A673 (cell line): ENCODE measurements around the gene FRMPD4. TPM values are rescaled to one million over a fixed set of nuclear protein-coding genes. Genes with fewer than 3 reads are reported as not detected.

Source experiments
- BruUV-seq: library from RNA; stranded (reverse); fragments of 400-500 nt; replicated peaks from 2 replicates; lab custom pipeline; 2021; lab: Mats Ljungman, UMichigan
- CTCF ChIA-PET: fragments of 300-600 bp; sonication (Branson Sonifier 250); formaldehyde crosslinking; loops from one replicate; lab custom pipeline; 2022; ENCODE audit warnings: antibody characterized with exemption; lab: Charles Lee
- POLR2A ChIA-PET: fragments of 300-600 bp; sonication (Branson Sonifier 250); formaldehyde crosslinking; loops from one replicate; lab custom pipeline; 2022; ENCODE audit warnings: antibody characterized with exemption; ENCODE audit not compliant: low non-redundant PET; lab: Charles Lee
- DNase-seq: peaks from one replicate; pipeline ENCODE4 v3.0.0-alpha.2; 2015; ENCODE audit warnings: low spot score
- H3K27ac ChIP-seq: fragments of 200-600 bp; sonication (generic); 2 replicates; pipeline ENCODE4 v1.5.1; 2016; ENCODE audit warnings: mixed run types, low read depth, mild to moderate bottlenecking, mixed read lengths, antibody characterized with exemption, low read length; ENCODE audit not compliant: poor library complexity, severe bottlenecking
- H3K27me3 ChIP-seq: fragments of 200-600 bp; sonication (generic); replicated peaks from 2 replicates; pipeline ENCODE4 v1.6.1; 2017; ENCODE audit warnings: mixed run types, low read depth, mild to moderate bottlenecking, mixed read lengths, antibody characterized with exemption, low read length; ENCODE audit not compliant: insufficient read depth, poor library complexity
- H3K36me3 ChIP-seq: fragments of 200-600 bp; sonication (generic); 2 replicates; pipeline ENCODE4 v1.6.1; 2016; ENCODE audit warnings: mixed run types, mild to moderate bottlenecking, mixed read lengths, antibody characterized with exemption, low read length; ENCODE audit not compliant: insufficient read depth, poor library complexity, severe bottlenecking
- H3K4me1 ChIP-seq: fragments of 200-600 bp; sonication (generic); 2 replicates; pipeline ENCODE4 v1.6.1; 2017; ENCODE audit warnings: mixed run types, mild to moderate bottlenecking, mixed read lengths, antibody characterized with exemption, low read length; ENCODE audit not compliant: insufficient read depth, poor library complexity, severe bottlenecking
- H3K4me3 ChIP-seq: fragments of 200-600 bp; sonication (generic); 2 replicates; pipeline ENCODE4 v1.5.1; 2016; ENCODE audit warnings: low read depth, mixed run types, mild to moderate bottlenecking, mixed read lengths, low read length; ENCODE audit not compliant: poor library complexity, severe bottlenecking
- H3K9me3 ChIP-seq: fragments of 200-600 bp; sonication (generic); 2 replicates; pipeline ENCODE4 v1.6.1; 2016; ENCODE audit warnings: mixed run types, low read depth, mild to moderate bottlenecking, mixed read lengths, antibody characterized with exemption, low read length; ENCODE audit not compliant: poor library complexity, severe bottlenecking
- EZH2 ChIP-seq: fragments of 200-600 bp; sonication (generic); IDR thresholded peaks from 2 replicates; pipeline ENCODE4 v1.6.1; 2017; ENCODE audit warnings: borderline replicate concordance, low read depth, mild to moderate bottlenecking, mixed read lengths, antibody characterized with exemption, low read length; ENCODE audit not compliant: poor library complexity, severe bottlenecking
- intact Hi-C: fragments of 100-400 bp; cut with micrococcal nuclease; formaldehyde crosslinking; loops from one replicate; pipeline ENCODE4 v1.10.0; 2022; ENCODE audit not compliant: unreplicated experiment
- total RNA-seq: library from RNA; stranded (reverse); gene quantifications from 2 replicates; pipeline ENCODE4 v1.2.3, GENCODE V29; 2021
- TF ChIP-seq, protein P1 (sequence below): fragments of 300-800, 200-600 bp; sonication (generic); conservative IDR thresholded peaks from 2 replicates; pipeline ENCODE4 v1.5.1; 2017; ENCODE audit warnings: low read depth, mild to moderate bottlenecking, antibody characterized with exemption, low read length, moderate library complexity, mixed read lengths

The FRMPD4 gene
- total RNA-seq, 1 experiment from 2014 or later: not detected

DNA sequence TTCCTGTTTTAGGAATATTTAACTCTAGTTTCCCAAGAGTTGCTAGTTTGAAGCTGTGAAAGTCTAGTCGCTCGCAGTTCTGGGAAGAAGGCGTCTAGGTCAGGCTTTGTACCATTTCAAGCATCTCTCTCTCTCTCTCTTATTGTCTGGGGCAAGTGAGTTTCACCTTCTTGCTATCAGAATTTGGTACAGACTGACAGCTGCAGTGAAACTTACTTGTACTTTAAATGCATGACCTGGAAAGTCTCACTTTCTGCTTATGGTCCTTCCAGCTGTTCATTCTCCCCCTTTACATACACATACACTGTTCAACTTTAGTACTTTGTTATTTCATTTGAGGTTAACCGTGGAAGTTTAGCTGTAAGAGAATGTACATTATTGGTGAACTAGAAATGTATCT, 4.4 kb downstream of the FRMPD4 start:
- H3K9me3 ChIP-seq: no peaks in the 10 kb centered on the region

DNA sequence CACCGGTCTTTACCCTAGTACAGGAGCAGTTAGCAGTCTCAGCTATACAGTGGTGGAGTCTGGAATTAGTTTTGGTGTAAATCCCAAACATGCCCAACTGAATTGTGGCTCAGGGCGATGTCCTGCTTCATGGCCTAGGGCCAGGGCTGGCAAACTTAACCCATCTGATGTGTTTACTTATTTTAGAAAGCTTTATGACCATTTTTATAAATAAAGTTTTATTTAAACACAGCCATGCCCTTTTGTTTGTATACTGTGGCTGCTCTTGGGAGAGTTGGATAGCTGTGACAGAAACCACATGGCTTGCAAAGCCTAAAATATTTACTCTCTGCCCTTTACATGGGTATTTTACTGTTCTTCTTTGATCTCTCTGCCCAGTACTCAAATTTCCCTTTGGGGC, 7.1 kb downstream of the FRMPD4 start:
- ChIA-PET CTCF (no interaction called here), POLR2A (no interaction called here)
- peaks cover 4% of the 10 kb centered on the region for H3K27me3 ChIP-seq
- no peaks in the 10 kb centered on the region for H3K4me1 ChIP-seq
- intact Hi-C loops: no loop called here
- no TSS peak for BruUV-seq
- H3K36me3 ChIP-seq: no peaks in the 10 kb centered on the region
- no peak for TF ChIP-seq EZH2
- TF ChIP-seq, protein P1, sequence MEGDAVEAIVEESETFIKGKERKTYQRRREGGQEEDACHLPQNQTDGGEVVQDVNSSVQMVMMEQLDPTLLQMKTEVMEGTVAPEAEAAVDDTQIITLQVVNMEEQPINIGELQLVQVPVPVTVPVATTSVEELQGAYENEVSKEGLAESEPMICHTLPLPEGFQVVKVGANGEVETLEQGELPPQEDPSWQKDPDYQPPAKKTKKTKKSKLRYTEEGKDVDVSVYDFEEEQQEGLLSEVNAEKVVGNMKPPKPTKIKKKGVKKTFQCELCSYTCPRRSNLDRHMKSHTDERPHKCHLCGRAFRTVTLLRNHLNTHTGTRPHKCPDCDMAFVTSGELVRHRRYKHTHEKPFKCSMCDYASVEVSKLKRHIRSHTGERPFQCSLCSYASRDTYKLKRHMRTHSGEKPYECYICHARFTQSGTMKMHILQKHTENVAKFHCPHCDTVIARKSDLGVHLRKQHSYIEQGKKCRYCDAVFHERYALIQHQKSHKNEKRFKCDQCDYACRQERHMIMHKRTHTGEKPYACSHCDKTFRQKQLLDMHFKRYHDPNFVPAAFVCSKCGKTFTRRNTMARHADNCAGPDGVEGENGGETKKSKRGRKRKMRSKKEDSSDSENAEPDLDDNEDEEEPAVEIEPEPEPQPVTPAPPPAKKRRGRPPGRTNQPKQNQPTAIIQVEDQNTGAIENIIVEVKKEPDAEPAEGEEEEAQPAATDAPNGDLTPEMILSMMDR: no peak
- H3K4me3 ChIP-seq: no peak overlapping the region
- no peak for DNase-seq
- no peaks in the 10 kb centered on the region for H3K9me3 ChIP-seq
- H3K27ac ChIP-seq: no peak overlapping the region

More for the DNA sequence above, 4.4 kb downstream of the FRMPD4 start:
- intact Hi-C loops: no loop called here
- CTCF ChIA-PET: no interaction called here
- Histone ChIP-seq H3K27me3 (peaks cover 18% of the 10 kb centered on the region), H3K36me3 (no peaks in the 10 kb centered on the region), H3K27ac (no peak overlapping the region), H3K4me3 (no peak overlapping the region), H3K4me1 (no peaks in the 10 kb centered on the region)
- POLR2A ChIA-PET: no interaction called here
- no peak for TF ChIP-seq EZH2
- TF ChIP-seq, protein P1: no peak
- BruUV-seq: no TSS peak
- no peak for DNase-seq

DNA sequence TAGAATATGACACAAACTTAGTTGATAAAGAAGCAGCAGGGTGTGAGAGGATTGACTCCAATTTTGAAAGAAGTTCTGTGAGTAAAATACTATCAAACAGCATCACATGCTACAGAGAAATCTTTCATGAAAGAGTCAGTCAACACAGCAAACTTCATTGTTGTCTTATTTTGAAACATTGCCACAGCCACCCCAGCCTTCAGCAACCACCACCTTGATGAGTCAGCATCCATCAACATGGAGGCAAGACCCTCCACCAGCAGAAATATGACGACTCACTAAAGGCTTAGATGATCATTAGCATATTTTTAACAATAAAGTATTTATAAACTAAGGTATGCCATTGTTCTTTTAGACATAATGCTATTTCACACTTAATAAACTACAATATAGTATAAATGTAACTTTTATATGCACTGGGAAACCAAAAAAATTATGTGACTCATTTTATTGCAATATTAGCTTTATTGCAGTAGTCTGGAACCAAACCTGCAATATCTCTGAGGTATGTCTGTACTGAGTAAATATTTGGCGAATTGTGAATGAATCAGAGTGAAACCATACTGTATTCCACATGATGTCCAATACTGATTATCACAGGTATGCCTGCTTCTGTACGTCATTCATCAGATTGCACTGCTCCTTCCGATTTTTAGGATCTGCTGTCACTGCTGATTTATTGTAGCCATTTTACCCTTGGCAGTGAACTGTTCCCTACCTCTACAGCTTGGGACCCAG, 11.6 kb downstream of the FRMPD4 start:
- Histone ChIP-seq H3K36me3 (no peaks in the 10 kb centered on the region), H3K27me3 (no peaks in the 10 kb centered on the region), H3K4me3 (no peak overlapping the region), H3K4me1 (no peaks in the 10 kb centered on the region), H3K9me3 (no peaks in the 10 kb centered on the region), H3K27ac (no peak overlapping the region)
- POLR2A ChIA-PET: no interaction called here
- intact Hi-C loops: no loop called here
- DNase-seq: no peak
- BruUV-seq: no TSS peak
- CTCF ChIA-PET: no interaction called here
- TF ChIP-seq EZH2: no peak
- TF ChIP-seq, protein P1: no peak
